Stimulated activated CD4-positive, alpha-beta T cell treated with anti-CD3 and anti-CD28 coated beads, Interleukin-15, amount 100 ng/mL, for 24 hours (primary cell): ENCODE results near the gene BRPF3.

Experiments used
- DNase-seq: peaks from one replicate; pipeline ENCODE4 v3.0.0-alpha.2; 2020

The BRPF3 gene

GRCh38 chr6:36272234-36272633, 75.7 kb downstream of the BRPF3 start:
- no peak for DNase-seq

- DNase-seq = no peak
These were observed 76.5 kb downstream of the BRPF3 start for GRCh38 chr6:36273067-36273466.

- DNase-seq = no peak
These were observed 77.4 kb downstream of the BRPF3 start for GRCh38 chr6:36273802-36274514.

GRCh38 chr6:36276581-36277536, 80.3 kb downstream of the BRPF3 start:
- DNase-seq = no peak

- no peak for DNase-seq
These were observed 81.5 kb downstream of the BRPF3 start for GRCh38 chr6:36277946-36278470.

- no peak for DNase-seq
These were observed 83.9 kb downstream of the BRPF3 start for GRCh38 chr6:36280467-36280866.

- DNase-seq = no peak
These were observed 84.4 kb downstream of the BRPF3 start for GRCh38 chr6:36280983-36281382.
